ENCODE measurements around the gene GPC6. TPM values are rescaled to one million over a fixed set of nuclear protein-coding genes. Genes with fewer than 3 reads are reported as not detected.

Gene GPC6
- total RNA-seq, 1 experiment from 2014 or later, result not detected

GRCh38 chr13:94305033-94305432 is 1078.4 kb downstream of the GPC6 start:
- H3K27me3 Mint-ChIP-seq (ENCODE audit: unreplicated experiment), result no peaks in the 10 kb centered on the region
- no peaks in the 10 kb centered on the region for H3K4me1 Mint-ChIP-seq (ENCODE audit: low read depth, unreplicated experiment)
- DNase-seq, result no peak
- no peak overlapping the region for H3K4me3 Mint-ChIP-seq (ENCODE audit: low read depth, unreplicated experiment)
- BruUV-seq (replicated peaks), result no TSS peak
- no peaks in the 10 kb centered on the region for H3K9me3 Mint-ChIP-seq (ENCODE audit: low read depth, unreplicated experiment)
- TF ChIP-seq, protein P1, sequence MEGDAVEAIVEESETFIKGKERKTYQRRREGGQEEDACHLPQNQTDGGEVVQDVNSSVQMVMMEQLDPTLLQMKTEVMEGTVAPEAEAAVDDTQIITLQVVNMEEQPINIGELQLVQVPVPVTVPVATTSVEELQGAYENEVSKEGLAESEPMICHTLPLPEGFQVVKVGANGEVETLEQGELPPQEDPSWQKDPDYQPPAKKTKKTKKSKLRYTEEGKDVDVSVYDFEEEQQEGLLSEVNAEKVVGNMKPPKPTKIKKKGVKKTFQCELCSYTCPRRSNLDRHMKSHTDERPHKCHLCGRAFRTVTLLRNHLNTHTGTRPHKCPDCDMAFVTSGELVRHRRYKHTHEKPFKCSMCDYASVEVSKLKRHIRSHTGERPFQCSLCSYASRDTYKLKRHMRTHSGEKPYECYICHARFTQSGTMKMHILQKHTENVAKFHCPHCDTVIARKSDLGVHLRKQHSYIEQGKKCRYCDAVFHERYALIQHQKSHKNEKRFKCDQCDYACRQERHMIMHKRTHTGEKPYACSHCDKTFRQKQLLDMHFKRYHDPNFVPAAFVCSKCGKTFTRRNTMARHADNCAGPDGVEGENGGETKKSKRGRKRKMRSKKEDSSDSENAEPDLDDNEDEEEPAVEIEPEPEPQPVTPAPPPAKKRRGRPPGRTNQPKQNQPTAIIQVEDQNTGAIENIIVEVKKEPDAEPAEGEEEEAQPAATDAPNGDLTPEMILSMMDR (IDR thresholded peaks at IDR 0.05; ENCODE audit: unreplicated experiment), result no peak
- H3K36me3 Mint-ChIP-seq (ENCODE audit: insufficient read depth, unreplicated experiment), result no peaks in the 10 kb centered on the region
- H3K27ac Mint-ChIP-seq (ENCODE audit: unreplicated experiment), result no peak overlapping the region
- CTCF ChIA-PET, result no interaction called here
- intact Hi-C loops (cut with micrococcal nuclease; ENCODE audit: unreplicated experiment), result no loop called here

DNA sequence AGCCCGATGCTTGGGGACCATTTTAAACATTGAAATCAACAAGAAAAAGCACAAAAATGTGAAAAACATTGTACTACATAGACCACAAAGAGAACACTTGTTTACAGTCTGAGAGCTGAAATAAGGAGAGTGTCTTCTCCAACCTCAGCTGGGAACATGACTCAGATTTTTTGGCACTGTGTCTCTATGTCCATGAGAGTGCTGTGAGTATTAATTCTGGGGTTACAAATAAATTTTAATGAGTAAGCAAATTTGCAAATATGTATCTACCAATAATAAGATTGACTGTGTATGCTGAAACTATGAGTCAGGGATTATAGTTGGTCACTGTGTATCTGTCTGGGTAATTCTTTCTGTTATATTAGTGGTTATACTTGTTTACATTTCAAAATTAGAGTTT is 1078.9 kb downstream of the GPC6 start:
- Mint-ChIP-seq H3K27ac (ENCODE audit: unreplicated experiment) (no peak overlapping the region), H3K9me3 (ENCODE audit: low read depth, unreplicated experiment) (no peaks in the 10 kb centered on the region), H3K4me1 (ENCODE audit: low read depth, unreplicated experiment) (no peaks in the 10 kb centered on the region), H3K36me3 (ENCODE audit: insufficient read depth, unreplicated experiment) (no peaks in the 10 kb centered on the region), H3K27me3 (ENCODE audit: unreplicated experiment) (no peaks in the 10 kb centered on the region), H3K4me3 (ENCODE audit: low read depth, unreplicated experiment) (no peak overlapping the region)
- TF ChIP-seq, protein P1 (IDR thresholded peaks at IDR 0.05; ENCODE audit: unreplicated experiment), result no peak
- CTCF ChIA-PET, result no interaction called here
- DNase-seq, result no peak
- BruUV-seq (replicated peaks), result no TSS peak
- intact Hi-C loops (cut with micrococcal nuclease; ENCODE audit: unreplicated experiment), result no loop called here

DNA sequence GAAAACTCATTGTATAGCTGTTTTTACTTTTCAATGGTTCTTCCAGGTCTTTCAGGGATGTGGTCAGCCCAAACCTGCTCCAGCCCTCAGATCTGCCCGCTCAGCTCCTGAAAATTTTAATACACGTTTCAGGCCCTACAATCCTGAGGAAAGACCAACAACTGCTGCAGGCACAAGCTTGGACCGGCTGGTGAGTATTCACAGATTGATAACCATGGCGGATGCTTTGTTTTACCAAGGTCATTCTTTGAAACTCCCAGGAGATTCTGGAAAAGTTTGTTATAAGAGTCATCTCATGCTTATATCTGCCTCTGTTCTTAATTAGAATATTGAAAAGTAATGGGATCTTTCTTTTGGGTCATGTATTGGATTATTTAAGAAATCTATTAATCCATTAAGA is 1079.3 kb downstream of the GPC6 start:
- intact Hi-C loops (cut with micrococcal nuclease; ENCODE audit: unreplicated experiment), result no loop called here
- no peak overlapping the region for H3K4me3 Mint-ChIP-seq (ENCODE audit: low read depth, unreplicated experiment)
- CTCF ChIA-PET, result no interaction called here

DNA sequence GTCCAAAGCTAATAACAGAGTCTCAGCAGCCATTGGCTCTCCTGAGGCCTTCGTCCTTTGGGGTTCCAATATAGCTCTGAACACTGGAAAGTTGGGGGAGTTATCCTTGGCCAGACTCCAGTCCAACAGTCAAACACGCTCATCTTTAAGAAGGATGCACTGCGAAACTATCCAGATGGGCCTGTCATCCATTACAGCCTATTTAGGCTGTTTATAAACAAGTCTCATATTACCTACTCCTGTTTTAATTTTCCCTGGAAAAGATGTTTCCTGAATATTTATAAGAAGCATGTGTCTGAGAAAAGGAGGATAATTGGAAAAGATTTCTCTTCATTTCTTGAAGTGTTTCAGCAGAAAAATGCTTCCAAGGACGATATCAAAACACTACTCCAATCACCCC is 1082.2 kb downstream of the GPC6 start:
- CTCF ChIA-PET, result no interaction called here
- no peak for DNase-seq
- Mint-ChIP-seq H3K36me3 (ENCODE audit: insufficient read depth, unreplicated experiment) (no peaks in the 10 kb centered on the region), H3K27me3 (ENCODE audit: unreplicated experiment) (no peaks in the 10 kb centered on the region), H3K4me3 (ENCODE audit: low read depth, unreplicated experiment) (no peak overlapping the region), H3K4me1 (ENCODE audit: low read depth, unreplicated experiment) (no peaks in the 10 kb centered on the region), H3K27ac (ENCODE audit: unreplicated experiment) (no peak overlapping the region), H3K9me3 (ENCODE audit: low read depth, unreplicated experiment) (no peaks in the 10 kb centered on the region)
- intact Hi-C loops (cut with micrococcal nuclease; ENCODE audit: unreplicated experiment), result no loop called here
- TF ChIP-seq, protein P1 (IDR thresholded peaks at IDR 0.05; ENCODE audit: unreplicated experiment), result no peak
- no TSS peak for BruUV-seq (replicated peaks)

More for the DNA sequence above, 1079.3 kb downstream of the GPC6 start:
- H3K9me3 Mint-ChIP-seq (ENCODE audit: low read depth, unreplicated experiment), result no peaks in the 10 kb centered on the region
- DNase-seq, result no peak
- no peaks in the 10 kb centered on the region for H3K36me3 Mint-ChIP-seq (ENCODE audit: insufficient read depth, unreplicated experiment)
- H3K4me1 Mint-ChIP-seq (ENCODE audit: low read depth, unreplicated experiment), result no peaks in the 10 kb centered on the region
- no peak overlapping the region for H3K27ac Mint-ChIP-seq (ENCODE audit: unreplicated experiment)
- no peaks in the 10 kb centered on the region for H3K27me3 Mint-ChIP-seq (ENCODE audit: unreplicated experiment)
- no TSS peak for BruUV-seq (replicated peaks)
- TF ChIP-seq, protein P1 (IDR thresholded peaks at IDR 0.05; ENCODE audit: unreplicated experiment), result no peak

GRCh38 chr13:94309576-94309975 is 1083.0 kb downstream of the GPC6 start:
- H3K9me3 Mint-ChIP-seq (ENCODE audit: low read depth, unreplicated experiment), result no peaks in the 10 kb centered on the region
- no peaks in the 10 kb centered on the region for H3K4me1 Mint-ChIP-seq (ENCODE audit: low read depth, unreplicated experiment)
- TF ChIP-seq, protein P1 (IDR thresholded peaks at IDR 0.05; ENCODE audit: unreplicated experiment), result no peak
- CTCF ChIA-PET, result no interaction called here
- intact Hi-C loops (cut with micrococcal nuclease; ENCODE audit: unreplicated experiment), result no loop called here
- no peak overlapping the region for H3K27ac Mint-ChIP-seq (ENCODE audit: unreplicated experiment)
- no peak for DNase-seq
- no peaks in the 10 kb centered on the region for H3K36me3 Mint-ChIP-seq (ENCODE audit: insufficient read depth, unreplicated experiment)
- no peak overlapping the region for H3K4me3 Mint-ChIP-seq (ENCODE audit: low read depth, unreplicated experiment)
- no peaks in the 10 kb centered on the region for H3K27me3 Mint-ChIP-seq (ENCODE audit: unreplicated experiment)
- no TSS peak for BruUV-seq (replicated peaks)

Measured in Calu3 (cell line).